GM19351 (cell line): ENCODE measurements around the gene INPP5D.
A peak's percentile ranks its signal among the peaks of the same experiment; 100 is the strongest.
"Not testable (repeated sequence)": the region's sequence is repeated elsewhere in the genome, so short reads cannot be mapped to it uniquely, and the experiment has no call there.

ENCODE experiments used
- ATAC-seq: cut with Tn5 transposase; IDR thresholded peaks from one replicate; pipeline ENCODE4 v1.9.1; 2021; ENCODE audit warnings: mild to moderate bottlenecking, moderate library complexity; ENCODE audit not compliant: unreplicated experiment

INPP5D gene

DNA sequence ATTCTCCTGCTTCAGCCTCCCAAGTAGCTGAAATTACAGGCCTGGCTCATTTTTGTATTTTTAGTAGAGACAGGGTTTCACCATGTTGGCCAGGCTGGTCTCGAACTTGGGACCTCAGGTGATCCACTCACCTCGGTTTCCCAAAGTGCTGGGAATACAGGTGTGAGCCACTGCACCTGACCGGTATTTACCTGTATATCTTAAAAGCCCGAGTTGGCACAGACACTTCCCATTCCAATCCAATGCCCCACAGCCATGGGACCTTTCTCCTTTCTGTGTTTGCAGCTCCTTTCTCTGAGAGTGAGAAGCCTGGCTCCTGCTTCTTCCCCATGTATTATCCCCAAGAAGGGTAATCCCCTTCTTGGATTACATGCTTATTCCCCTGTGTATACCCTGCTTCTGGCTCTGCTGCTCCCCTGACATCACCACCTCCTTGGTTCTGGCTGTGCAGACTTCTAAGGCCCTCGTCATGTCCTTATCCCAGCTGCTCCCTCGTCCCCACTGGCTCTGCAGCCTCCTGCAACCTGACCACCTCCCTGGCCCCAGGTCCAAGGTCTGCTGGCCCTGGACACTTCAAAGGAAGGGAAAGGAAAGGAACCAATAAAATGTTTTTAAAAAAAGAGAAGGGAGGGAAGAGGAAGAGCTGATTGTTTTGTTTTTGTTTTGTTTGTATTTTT lies 52.8 kb downstream of the INPP5D start:
- no peak for ATAC-seq

DNA sequence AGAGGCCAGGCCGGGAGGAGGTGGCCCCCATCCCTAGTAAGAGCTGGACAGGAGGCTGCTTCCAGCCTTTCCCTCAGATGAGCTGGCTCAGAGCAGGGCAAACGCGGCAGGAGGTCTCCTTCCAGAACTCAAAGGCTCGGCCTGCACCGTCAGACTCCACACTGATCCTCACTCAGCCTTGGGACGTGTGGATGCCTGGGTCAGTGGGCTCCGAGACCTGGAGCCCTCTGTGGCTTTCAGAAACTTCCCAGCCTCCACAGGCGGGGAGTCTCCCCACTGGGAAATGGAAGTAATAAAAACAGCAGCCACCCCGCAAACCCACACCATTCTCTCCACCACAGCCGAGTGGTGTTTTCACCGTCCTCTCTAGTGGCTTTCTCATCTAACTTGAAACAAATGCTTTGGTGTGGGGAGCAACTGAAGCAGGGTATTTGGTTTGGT lies 54.3 kb downstream of the INPP5D start:
- no peak for ATAC-seq

DNA sequence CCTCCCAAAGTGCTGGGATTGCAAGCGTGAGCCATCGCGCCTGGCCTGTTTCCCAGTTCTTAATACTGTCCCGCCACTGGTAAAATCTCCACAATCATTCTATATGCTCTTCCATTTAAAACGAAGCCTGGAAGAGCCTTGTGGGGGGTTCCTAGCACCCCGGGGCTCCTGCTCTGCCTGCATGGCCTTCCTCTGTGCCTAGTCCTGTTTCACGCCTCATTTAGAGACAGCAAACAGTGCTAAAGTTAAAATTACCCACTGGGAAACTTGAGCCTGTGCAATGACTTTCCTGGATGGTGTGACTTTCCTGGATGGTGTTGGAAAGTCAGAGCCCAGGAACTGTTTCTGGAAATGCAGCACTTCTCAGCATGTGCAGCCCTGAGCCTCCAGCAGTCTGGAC lies 55.0 kb downstream of the INPP5D start:
- no peak for ATAC-seq

DNA sequence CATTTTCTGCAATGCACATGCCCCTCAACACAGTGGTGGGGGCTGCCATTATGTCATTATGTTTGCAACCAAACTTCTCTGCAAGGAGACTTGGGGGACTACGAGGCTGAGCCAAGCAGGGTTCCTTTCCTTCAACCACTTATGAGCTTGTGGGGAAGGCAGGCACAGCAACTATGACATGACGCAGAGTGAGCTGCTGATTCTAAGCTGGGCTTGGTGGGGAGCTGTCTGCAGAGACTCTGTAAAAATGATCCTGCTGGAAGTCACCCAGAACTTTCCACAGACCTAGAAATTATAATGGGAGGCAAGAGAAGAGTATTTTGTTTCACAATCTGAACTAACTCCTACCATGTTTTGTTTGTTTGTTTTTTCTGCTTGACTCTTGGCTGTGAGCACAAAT lies 55.6 kb downstream of the INPP5D start:
- no peak for ATAC-seq

DNA sequence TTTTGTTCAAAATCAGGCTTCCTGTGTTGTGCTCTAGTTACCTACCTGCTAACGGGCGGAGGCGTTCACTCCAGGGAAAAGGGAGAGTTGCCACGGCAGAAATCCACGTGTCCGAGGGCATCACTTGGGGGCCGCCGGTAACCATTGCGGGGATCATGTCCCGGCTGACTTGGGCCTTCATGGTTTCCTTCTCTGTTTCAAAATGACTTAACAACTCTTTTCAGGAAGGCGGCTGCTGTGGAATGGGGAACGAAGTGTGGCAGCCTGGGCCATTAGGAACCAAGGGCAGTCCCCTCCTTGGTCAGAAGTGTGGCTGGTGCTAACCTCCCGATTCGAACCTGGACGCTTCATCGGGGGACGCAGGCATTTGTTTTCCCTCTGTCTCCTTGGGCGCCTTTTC lies 56.8 kb downstream of the INPP5D start:
- ATAC-seq, result no peak

DNA sequence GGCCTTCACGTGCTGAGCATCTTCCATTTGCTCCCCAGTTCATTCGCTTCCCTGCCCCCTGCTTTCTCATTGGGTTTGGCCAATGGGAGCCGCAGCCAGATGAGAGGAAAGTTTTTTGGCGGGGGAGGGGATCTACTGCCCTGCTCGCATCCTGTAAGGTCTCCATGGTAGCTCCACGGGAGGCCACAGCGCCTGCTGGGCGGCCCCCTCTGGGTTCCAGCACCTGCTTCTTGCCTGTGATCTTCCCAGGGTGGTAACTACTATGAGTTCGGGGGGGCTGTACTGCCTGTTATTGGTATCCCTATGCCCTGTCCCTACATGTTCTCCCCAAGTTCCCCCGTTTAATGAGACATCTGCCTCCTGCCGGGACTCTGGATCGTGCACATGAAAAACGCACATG lies 57.2 kb downstream of the INPP5D start:
- no peak for ATAC-seq

DNA sequence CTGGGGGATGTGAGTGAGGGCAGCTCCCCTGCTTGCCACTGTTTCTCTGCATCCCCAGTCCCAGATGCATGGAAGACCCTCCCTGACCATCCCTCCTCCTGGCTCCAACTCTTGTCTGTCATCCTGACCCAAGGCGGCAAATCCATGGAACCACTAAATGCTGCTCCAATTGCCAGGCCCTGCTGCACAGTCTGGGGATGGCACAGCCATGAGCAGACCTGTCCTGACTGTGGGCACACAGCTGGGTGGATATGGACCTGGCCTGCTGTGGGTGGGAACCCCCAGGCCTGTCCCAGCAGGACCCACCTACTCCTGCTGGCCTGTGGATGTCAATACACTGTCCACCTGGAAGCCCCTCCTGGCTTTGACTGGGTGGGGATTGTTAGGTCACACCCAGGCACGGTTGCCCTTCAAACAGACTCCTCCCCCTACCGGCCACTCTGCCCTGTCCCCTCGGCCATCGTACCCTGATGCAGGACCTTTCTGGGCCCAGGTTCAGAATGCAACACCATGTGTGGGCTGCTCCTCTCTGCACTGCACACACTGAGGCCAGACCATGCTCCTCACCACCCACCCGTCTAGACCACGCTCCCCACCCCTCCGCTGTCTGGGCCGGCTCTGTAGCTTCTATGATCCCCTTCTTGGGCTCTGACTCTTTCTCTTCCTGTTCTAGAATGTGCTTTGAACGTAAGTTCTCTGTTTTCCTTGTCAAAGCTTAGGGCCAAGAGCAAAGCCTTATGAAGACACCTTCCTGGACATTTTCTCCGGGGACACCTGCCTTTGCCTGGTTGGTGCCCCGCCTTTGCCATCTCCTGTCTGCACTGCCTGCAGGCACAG lies 57.9 kb downstream of the INPP5D start:
- ATAC-seq, result no peak

DNA sequence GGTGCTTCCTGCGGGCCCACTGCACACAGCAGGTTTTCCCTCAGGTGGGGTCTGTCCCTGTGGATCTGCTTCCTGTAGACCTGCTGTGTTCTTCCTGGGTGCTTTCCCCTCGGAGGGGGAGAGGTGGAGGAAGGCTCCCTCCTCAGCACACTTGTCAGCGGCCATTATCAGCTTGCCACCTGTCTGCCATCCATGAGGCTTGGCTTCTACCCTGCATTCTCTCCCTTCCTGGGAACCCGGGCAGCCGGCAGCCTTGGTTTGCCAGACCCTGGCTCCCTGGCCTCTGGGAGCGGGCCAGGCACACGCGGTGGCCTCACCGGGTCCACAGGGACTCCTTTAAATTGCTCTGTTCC lies 58.5 kb downstream of the INPP5D start:
- no peak for ATAC-seq

DNA sequence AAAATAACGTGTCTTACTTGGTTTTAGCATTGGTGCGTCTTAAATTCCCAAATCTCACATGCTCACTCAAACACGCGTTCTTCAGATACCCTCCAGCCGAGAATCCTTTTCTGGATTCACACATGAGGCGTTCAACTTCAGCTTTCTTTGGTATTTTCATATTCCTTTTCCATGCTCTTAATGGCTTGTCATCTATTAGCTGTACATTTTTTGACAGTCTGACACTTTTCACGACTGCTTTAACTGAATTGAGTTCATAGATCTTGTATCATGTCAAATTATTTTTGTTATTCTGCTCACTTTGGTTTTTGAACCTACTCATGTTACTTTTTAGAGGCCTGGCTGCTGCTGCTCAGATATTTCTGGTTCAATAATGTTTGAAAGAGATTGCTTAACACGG lies 59.0 kb downstream of the INPP5D start:
- ATAC-seq, result no peak

DNA sequence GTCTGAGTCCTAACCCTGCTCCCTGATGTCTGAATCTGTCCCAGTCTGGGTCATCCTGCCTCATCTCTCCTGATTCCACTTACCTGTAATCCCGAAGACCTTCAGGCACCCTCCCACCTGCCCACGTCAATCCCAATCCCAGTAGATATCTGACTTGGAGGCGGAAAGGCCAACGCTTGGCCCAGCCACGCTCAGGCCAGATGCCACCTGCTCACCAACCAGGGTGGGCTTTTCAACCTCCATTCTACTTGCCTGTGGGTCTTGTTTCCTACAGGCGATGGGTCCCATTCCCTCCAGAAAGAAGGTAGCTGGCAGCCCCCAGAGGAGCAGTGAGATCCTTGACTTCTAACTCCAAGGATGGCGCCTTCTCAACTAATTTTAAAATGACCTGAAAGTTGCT lies 59.7 kb downstream of the INPP5D start:
- no peak for ATAC-seq

DNA sequence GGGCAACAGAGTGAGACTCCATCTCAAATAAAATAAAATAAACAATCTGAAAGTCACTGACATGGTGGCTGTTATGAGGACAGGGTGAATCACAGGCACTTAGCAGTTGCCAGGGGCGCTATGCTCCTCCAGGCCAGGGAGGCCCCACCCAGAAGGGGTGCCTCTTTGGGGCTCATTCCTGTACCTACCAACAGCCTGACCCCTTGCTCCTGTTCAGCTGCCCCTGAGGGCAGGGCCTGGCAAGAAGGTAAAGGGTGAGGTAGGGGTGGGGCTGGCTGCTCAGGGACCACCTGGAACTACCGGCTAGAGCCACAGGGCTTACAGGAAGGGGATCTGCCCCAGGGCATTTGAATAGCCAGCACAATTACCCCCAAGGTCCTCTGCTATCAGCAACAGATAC lies 60.3 kb downstream of the INPP5D start:
- ATAC-seq, result no peak

DNA sequence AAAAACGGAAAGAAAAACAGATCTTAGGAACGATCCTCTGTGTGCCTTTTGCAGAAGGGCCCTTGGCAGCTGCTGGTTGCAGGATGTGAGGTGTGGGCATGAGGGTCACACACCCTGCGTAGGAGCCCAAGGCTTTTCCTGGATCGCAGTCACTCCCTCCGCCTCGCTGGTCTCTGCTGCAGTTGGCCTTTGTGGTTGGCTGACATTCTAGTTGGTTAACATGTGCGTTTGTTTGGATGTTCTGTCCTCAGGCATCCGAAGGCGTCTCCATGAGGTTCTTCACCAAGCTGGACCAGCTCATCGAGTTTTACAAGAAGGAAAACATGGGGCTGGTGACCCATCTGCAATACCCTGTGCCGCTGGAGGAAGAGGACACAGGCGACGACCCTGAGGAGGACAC lies 61.7 kb downstream of the INPP5D start:
- no peak for ATAC-seq

DNA sequence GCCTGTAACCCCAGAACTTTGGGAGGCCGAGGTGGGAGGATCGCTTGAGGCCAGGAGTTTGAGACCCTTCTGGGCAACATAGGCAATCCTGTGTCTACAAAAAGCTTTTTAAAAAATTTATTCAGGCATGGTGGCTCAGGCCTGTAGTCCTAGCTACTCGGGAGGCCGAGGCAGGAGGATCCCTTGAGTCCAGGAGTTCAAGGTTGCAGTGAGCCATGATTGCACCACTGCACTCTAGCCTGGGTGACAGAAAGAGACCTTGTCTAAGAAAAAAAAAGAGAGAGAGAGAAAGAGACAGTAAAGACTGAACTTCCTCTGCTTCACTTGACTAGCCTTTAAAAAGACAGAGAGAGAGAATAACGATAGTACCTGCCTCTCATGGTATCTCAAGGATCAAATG lies 62.4 kb downstream of the INPP5D start:
- no peak for ATAC-seq

DNA sequence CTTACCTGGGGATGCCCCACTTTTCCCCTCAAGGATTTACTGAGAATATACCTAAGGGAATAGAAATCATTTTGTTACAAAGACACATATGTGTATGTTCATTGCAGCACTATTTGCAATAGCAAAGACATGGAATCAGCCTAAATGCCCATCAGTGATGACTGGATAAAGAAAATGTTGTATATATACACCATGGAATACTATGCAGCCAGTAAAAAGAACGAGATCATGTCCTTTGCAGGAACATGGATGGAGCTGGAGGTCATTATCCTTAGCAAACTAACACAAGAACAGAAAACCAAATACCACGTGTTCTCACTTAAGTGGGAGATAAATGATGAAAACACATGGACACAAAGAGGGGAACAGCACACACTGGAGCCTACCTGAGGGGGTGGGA lies 63.4 kb downstream of the INPP5D start:
- ATAC-seq, result not testable (repeated sequence)

DNA sequence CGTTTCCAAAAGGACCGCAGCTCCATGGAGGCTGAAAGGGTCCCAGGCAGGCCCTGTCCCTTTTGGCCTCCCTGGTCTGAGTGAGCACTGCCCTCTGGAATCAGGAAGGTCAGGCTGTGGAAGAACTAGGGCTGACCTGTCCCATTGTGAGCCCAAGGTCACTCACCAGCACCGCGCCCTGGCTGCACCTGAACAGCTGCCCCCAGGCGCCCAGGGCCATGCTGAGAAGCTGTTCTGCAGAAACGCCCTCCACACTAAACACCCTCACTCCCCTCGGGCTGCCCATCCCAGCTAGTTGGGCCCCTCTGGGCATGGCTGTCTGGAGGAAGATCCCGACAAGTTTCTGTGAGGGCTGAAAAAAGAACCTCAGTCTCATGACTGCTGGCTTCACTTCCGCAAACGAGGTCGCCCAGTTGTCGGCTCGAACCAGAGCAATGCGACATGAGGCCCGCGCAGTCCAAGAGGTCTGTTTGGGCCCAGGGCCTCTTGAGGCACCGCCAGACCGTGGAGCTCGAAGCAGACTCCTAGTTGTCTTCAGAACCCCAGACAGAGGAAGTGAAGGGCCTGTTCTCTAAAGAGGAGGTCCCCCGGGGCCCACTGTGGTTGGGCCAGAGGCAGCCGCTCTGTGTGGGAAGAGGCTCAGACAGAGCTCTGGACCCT lies 64.4 kb downstream of the INPP5D start:
- ATAC-seq, result peak; percentile 92

DNA sequence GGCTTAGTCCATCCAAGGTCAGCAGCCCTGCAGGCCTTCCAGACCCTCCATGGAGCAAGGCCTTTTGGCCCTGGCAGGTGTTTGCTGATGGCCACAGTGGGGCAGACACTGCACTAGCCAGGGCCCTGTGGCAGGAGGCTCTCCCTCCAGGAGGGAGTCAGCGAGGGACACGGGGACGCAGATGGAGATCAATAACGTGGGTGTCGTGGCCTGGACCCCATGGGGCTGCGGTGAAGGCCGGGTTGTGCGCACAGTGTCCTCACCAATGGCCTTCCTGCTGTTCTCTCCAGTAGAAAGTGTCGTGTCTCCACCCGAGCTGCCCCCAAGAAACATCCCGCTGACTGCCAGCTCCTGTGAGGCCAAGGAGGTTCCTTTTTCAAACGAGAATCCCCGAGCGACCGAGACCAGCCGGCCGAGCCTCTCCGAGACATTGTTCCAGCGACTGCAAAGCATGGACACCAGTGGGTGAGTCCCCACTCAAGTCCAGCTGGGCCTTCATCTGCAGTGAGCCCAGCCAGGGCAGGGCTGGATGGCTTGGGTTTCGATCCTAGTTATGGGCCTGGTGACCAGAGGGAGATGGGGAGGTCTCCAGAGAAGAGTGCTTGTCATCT lies 65.4 kb downstream of the INPP5D start:
- no peak for ATAC-seq

DNA sequence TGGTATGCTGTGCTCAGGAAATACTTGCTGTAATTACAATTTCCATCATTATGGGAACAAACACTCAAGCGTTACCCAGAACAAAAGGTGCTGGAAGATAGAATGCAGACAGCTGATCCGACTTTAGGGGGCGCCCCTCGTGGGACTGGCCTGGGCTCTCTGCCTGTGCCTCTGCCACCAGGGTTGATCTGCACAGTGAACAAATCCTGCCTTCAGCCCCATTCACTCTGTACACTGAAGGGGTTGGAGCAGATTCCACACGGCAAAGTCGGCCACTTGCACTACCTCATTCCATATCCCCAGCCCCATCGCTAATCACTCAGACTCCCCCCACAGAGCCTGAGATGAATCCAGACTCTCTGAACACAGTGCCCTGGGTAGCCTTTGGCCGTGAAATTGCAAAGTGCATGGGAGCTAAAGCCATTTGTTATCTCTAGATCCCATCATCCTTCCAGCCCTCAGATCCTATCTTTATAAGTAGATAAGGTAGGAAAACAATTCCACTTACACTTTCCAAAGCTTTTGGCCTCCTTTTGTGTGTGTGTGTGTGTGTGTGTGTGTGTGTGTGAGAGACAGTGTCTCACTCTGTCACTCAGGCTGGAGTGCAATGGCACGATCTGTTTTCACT lies 69.3 kb downstream of the INPP5D start:
- ATAC-seq, result no peak

DNA sequence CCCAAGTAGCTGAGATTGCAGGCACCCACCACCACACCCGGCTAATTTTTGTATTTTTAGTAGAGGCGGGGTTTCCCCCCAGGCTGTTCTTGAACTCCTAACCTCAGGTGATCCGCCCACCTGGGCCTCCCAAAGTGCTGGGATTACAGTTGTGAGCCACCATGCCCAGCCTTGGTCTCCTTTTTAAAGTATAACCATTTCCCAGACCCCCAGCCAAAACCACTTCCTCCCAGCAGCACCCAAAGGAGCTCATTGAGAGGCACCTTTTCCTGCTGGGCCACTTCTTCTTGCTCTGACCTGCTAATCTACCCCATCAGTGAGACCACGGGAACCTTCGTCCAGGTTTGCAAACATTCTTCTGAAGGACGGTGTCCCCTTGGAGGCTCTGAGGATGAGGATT lies 69.9 kb downstream of the INPP5D start:
- no peak for ATAC-seq

DNA sequence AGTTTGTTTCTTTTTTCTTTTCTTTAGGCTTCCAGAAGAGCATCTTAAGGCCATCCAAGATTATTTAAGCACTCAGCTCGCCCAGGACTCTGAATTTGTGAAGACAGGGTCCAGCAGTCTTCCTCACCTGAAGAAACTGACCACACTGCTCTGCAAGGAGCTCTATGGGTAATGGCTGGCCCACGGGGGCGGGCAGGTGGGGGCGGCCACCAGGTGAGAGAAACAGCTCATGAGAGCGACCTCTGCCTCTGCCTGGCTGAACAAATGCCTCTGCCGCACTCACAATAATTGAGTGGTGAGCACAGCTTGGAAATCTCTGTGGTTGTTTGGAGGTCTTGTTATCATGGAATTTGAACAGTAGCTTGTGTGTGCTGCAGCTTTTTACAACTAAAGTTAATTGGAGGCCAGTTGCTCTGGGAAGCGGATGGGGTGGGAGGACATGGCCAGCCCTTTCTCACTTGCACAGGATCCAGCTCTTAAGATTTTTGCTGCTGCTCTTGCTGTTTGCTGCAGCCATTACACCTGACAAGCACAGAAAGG lies 70.4 kb downstream of the INPP5D start:
- ATAC-seq, result no peak

DNA sequence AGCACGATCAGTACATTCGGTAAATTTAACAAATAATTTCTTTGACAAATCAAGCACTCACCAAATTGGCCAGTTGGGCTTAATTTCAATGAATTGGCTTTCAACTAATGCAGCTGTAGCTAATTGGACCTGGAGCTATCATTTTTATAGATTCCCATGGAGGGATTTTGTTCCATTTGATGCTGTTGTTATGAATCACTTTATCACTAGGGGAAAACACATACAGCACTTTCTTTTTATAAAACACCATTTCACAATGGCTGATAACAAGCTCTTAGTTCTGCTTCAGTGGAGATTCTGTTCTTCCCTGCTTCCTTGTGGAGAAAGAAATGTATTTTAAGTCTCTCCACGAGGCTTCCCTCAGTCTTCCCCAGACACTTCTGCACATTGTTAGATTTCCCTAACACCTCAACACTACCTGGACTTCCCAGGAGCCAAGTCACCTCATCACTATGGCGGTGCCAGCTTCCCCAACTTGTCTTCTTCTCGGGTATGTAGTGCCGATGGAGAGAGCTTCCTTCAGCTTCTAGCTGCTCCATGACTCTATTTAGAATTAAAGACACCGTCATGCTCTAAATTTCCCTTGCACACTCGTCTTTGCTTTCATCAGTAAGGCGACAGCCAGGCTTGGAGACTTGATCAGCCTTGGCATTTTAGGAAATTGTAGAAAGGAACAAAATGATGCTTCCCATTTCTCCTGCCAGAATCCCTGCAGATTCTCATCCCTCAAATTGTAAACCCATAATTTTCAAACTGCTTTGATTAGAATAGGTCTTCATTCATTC lies 72.0 kb downstream of the INPP5D start:
- no peak for ATAC-seq
